ENCODE results near the gene RRP15.
"Not testable (repeated sequence)": the region's sequence is repeated elsewhere in the genome, so short reads cannot be mapped to it uniquely, and the experiment has no call there.

RRP15 gene

DNA sequence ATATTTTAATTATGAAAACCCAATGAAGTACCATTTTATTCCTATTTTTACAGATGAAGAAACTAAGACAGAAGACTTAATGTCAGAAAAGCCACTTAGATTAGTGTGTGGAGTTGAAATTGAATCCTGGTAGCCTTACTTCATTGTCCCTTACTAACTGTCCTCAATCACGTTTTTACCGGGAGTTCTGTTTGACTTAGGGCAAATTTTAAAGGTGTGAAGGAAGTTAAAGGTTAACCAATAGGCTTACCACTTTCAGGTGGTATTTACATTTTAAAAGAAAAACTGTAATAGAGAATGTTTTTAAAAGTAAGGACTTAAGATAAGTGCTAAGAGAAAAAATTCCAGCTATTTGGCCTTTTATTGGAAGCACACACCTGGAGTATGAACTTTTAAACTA lies 12.4 kb downstream of the RRP15 start:
- DNase-seq (ENCODE audit: low read depth), result no peak

DNA sequence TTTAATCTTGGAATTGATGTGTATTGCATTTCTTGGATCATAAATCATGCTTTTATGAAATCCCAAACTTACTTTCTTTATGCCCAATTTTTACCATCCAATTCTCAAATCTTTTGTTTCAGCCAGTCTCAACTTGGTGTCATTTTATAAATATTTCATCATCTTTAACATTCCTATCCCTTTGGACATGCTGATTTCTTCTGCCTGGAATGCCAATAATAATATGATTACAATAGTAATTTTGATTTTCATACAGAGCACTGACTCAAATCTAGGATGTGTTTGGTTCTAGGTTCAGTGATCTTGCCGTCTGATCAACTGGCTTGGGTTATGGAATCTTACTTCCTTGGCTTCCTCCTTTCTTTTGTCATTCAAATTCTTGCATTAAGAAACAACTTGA lies 12.8 kb downstream of the RRP15 start:
- DNase-seq (ENCODE audit: low read depth), result no peak

DNA sequence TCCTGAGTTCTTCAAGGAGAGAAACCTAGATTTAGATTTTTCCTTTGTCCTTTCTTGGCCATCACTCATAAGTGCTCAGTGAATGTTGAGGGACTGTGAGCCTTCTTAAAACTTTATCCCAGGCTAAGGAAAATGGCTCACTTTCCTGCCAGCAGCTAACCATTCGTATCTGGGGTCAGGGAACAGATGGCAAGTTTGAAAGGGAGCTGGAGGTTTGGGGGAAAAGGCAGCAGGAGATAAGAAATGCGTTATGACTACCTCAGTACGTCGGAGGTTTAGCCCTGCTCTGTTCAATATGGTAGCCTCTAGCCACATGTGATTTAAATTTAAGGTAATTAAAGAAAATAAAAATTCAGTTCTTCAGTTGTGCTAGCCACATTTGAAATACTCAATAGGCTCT lies 13.3 kb downstream of the RRP15 start:
- DNase-seq (ENCODE audit: low read depth), result no peak

DNA sequence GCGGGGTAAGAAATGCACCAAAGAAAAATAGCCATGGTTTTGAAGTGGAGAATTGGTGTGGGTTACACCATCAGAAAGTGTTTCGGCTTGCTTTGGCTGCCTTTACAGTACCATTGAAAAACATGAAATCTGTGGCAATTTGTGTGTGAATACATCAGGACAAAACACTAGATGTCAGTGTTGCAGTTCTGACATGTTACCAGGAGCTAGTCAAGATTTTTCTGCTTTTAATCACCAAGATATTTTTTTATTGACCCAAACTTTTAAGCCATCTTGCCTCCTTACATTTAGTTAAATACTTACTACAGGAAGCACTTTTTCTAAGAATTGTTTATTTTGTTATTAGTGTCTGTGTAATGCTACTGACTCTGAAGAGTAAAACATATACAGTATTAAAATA lies 14.3 kb downstream of the RRP15 start:
- DNase-seq (ENCODE audit: low read depth), result no peak

DNA sequence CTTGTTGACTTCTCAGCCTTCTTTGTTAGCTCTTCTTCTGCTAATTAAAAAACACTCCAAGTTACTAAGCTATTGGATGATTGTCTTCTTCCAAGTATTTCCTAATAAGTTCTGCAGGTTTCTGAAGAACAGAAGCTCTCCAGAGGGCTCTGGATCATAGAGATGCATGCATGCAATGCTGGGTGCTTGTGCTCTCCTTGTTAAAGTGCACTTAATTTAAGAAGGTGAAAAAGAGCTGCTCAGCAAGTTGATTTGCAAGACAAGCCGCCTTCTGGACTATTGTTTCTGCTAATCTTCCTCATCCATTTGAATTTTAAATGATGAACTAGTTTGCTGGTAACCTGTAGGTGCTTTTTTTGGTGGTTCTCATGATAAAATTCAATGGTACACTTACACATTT lies 16.1 kb downstream of the RRP15 start:
- DNase-seq (ENCODE audit: low read depth), result no peak

DNA sequence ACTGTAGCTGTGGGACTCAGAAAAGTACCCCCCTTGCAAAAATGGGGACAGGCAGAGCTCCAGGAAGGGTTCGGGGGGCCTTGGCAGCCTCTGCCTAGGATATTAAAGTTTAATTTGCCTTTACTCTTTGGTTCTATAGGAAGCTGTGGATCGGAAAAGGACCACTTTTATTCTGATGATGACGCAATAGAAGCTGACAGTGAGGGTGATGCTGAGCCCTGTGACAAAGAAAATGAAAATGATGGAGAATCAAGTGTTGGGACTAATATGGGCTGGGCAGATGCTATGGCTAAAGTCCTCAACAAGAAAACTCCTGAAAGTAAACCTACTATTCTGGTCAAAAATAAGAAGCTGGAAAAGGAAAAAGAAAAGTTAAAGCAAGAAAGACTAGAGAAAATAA lies 17.1 kb downstream of the RRP15 start:
- no peak for DNase-seq (ENCODE audit: low read depth)

DNA sequence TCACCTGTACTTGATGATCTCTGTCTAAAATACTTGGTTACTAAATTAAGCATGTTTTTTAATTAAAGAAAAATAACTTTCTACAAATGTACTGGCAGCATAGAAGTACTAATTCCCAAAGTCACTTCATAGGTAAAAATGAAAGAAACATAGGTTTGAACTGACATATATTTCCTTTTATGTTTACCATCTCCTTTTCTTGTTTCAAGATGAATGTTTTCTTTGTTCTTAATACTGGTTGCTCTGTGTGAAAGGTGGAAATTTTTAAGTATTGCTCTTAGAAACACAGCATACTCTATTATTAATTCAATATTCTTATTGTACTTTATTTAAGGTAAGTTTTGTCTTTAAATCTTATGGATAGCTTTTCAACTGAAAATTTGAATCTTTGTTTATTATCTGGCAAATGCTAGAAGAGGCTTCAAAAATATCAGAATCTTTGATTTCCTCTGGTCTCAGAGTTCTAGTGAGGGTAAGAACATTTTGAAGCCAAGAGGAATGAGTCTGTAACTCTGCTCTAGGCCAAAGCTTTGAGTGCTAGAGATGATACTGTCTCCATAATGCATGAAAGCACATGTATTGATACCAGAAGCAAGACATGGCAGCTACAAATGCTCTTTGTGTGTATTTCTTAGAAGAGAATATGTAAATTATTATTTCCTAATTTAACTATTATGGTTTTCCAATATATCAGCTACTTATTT lies 18.2 kb downstream of the RRP15 start:
- no peak for DNase-seq (ENCODE audit: low read depth)

DNA sequence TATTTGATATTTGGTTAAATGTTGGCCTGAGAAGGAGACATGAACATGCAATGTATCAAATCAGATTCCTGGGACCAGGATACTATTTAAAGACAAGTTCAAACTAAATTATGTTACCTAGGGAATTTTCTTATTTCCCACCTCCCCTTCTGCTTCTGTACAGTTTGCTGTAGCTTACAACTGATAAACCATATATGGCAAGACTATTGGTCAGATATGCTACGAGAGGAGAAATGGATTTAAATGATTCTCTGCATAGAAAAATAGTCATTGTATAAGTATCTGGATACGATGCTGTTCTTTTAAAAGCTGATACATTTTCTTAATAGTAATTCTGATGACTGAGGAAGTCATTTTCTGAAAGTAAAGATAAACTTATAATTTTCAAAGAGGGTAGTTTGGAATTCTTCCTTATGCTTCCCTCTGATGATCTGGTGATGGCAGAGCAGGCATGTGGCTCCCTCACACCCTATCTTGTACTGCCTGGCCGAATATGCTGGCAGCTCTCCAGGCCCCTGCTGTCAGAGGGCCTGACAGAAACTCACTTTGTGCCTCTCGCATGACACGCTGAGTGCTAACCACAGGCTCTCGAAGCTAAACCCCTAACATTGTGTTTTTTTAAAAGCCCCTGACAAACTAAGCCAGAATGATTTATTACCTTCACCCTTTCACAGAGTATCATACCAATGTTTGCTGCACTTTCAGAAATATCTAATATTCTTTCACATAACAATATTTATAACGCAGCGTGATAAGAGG lies 19.4 kb downstream of the RRP15 start:
- DNase-seq (ENCODE audit: low read depth), result no peak

DNA sequence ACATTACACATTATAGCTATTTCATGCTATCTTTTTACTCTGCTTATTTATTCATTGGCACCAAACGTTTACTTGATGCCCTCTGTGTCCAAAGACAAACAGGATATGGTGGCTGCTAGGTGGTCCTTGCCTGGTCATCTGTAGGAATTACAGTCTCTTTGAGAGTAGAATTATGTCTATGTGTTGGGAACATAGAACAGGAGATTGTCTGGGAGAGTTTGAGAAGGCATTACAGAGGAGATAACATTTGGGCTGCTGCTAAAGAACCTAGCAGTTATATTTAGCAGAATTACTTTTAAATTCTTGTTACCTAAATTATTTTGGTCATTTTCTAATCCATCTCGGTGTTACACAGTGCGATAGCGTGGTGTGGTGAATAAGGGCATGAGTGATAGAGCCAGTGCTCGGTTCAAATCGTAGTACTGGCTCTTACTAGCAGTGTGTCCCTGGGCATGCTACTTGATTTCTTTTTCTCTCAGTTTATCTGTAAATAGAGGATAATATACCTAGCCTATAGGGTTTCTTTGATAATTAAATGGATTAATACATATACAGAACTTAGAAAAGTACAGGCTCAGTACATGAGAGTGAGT lies 20.5 kb downstream of the RRP15 start:
- no peak for DNase-seq (ENCODE audit: low read depth)

DNA sequence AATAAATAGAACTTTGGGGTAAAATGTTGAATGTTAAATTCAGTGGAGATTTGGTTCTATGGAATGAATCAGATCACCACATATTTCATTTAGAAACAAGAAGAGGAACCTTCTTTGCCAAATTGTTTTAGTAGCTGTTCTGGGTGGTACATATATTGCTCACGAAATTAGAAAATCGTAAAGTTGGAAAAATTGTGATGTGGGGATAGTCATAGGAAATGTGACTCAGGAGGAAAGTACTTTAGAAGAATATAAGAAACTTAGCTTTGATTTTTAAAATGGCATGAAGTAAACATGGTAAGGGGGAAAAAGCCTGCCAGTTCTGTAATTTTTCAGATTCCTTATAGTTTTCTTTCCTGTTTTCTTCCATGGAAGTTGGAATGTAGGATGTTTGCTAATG lies 27.4 kb downstream of the RRP15 start:
- no peak for DNase-seq (ENCODE audit: low read depth)

DNA sequence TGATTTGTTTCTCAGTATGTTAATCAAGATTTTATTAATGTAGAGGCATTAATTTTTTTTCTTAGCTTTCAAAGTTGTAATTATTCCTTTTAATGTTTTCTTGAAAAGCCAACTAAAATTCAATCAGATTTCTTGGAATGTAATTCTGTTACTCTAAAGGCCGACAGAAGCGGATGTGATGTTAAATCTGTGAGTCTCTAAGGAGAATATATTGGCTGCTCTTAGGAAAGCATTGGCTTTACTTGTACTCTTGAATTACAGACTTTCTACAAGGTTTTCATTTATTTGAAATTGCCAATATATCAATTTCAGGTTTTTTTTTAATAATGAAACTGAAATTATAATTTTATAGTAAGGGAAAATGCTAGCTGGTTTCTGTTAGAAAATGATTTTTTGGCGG lies 29.2 kb downstream of the RRP15 start:
- no peak for DNase-seq (ENCODE audit: low read depth)

DNA sequence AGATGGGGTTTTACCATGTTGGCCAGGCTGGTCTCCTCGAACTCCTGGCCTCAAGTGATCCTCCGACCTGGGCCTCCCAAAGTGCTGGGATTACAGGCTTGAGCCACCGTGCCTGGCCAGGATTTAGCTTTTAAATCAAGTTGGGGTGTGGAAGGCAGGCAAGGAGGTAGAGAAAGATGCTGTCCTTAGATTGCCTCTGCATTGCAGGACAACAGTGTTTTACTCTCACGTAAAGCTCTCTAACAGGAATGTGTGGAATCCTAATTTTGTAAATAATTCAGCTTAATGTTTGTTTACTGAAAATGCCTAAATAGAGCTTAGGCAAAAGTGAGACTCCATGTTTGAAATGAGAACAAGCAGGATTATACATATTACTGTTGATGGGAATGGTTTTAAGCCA lies 30.5 kb downstream of the RRP15 start:
- DNase-seq (ENCODE audit: low read depth), result no peak

DNA sequence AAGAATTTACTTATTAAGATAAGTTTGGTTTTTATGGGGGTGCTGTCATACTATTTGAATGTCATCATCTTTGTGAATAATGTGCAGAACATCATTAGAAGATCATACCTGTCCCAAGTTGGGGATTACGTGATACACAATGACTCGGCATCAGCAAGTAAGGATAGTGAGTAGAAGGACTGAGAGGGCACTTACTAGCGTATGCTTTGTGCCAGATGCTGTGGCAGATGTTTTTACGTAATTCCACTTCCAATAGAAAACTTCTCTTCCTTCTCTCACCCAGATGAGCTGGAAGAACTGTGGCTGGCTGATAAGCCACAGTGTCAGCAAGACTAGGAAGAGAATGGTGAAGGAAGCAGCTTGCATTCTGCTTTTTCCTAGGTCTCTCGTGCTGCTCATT lies 32.0 kb downstream of the RRP15 start:
- DNase-seq (ENCODE audit: low read depth), result no peak

DNA sequence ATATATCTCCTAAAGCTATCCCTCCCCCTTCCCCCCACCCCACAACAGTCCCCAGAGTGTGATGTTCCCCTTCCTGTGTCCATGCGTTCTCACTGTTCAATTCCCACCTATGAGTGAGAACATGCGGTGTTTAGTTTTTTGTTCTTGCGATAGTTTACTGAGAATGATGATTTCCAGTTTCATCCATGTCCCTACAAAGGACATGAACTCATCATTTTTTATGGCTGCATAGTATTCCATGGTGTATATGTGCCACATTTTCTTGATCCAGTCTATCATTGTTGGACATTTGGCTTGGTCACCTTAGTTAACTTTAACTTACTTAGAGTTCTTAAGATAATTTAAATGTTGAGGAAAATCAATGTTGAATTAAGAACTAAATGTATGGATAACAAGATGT lies 35.1 kb downstream of the RRP15 start:
- not testable (repeated sequence) for DNase-seq (ENCODE audit: low read depth)

DNA sequence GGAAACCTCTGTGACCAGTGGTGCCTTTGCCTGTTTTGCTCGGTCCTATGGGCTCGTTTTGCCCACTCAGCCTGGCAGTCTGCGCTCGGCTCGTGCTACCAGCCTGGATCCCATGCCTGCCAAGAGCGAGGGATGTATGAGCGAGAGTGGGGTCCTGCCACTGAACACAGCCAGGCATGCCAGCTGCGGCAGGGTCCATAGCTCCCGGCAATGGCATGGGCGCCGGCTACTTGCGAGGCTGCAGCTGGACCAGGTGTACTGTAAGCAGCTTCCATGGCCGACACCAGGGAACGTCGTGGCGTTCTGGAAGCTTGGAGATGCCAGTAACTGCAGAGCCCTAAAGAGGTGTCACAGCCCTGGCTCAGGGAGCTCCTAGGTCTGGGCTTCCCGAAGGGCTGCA lies 37.7 kb downstream of the RRP15 start:
- DNase-seq (ENCODE audit: low read depth), result no peak

DNA sequence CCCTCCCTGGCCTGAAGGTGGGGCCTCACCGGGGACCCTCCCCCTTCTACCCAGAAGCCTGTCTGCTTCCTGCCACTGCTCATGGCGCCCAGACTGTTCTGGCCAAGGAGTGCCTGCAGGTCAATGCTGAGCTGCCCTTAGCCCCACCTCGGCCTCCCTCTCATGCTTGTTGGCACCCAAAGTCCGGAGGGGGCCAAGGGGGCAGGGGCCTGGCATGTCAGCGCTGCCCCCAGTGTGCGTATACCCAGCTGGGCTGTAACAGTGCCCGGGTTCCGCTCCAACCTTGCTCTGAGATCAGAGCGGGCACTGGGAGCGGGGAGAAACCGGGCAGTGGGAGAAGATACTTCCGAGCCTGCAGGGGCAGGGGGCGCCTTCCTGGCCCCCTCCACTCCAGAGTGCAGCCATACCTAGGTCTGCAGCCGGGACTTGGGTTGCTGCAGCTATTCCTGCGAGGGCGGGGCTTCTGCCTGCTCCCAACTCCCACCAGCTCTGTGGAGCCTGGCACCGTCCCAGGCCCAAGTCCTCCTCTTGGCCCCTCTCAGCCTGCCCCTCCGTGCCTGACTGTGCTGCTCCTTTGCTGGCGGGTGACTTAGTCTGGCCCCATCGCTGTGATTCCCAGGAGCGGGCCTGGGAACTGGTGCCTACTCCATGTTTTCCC lies 38.6 kb downstream of the RRP15 start:
- DNase-seq (ENCODE audit: low read depth), result no peak

DNA sequence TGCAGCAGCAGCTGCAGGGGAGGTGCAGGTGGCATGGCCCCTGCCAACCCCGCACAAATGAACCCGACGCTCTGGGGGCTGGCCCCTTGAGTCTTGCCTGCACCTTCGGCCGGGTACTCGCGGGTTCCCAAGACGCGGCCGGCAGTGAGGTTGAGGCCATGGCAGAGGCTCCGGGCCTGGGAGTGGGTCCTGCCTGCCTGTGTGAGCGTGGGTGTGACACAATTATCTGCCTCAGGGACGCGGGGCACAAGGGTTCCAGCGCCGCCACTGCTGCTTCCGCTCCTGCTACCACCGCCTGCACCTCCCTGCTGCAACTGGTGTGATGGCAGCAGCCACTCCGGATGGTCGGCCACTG lies 39.1 kb downstream of the RRP15 start:
- no peak for DNase-seq (ENCODE audit: low read depth)

DNA sequence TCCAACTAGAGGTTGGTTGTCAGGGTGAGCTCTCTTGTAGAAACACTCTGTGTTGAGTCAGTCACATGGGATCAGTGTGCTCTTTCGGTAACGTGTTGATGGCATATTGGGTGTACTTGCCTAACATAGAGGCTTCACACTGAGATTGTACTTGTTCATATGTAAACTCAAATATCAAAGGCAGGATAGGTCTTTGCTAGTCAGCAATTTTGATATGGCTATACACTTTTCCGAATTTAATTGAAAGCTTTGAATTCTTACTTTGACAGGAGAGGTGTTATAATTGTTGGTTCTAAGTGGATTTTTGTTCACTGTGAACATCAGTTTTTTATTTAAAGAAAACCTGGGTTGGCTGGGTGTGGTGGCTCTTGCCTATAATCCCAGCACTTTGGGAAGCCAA lies 43.7 kb downstream of the RRP15 start:
- no peak for DNase-seq (ENCODE audit: low read depth)

DNA sequence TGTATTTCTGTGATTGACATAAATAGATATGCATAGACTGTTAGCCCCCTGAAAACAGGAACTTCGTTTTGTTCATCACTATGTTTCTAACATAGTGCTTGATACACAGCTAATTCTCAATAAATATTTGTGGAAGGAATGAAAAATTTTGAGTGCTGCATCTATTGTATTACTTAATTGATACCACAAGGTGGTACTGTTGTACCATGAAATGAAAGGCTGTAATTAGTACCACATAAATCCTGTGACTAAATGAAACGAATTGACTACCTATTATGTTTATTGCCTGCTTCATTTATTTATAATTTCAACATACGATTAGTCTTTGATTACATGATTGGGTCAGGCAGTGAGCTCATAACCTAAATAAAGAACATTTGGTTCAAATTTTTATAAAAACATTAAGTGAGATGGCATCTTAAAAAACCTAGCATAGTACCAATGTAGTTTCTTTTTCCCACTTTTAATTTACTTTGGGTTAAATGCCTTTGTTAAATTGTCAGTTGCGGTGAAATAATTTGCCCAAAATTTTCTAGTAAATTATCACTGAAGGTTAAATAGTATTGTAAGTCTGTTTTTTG lies 45.0 kb downstream of the RRP15 start:
- DNase-seq (ENCODE audit: low read depth), result no peak

DNA sequence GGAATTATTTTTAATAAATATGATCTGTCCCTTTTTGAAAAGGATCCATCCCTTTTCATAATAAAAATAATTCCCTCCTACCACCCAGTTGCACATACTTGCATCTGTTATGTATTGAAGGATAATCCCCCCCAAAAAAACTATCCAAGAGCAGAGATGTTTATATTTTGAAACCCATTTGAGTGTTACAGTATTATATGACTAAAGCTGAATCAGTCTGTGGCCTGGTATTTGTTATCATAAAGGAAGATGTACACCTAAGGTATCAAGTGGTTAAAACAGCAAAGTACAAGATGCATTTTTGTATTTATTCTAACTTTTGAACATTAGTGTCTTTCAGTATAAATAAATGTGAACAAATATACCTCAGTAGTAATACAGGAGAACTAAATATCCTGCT lies 47.3 kb downstream of the RRP15 start:
- no peak for DNase-seq (ENCODE audit: low read depth)

DNA sequence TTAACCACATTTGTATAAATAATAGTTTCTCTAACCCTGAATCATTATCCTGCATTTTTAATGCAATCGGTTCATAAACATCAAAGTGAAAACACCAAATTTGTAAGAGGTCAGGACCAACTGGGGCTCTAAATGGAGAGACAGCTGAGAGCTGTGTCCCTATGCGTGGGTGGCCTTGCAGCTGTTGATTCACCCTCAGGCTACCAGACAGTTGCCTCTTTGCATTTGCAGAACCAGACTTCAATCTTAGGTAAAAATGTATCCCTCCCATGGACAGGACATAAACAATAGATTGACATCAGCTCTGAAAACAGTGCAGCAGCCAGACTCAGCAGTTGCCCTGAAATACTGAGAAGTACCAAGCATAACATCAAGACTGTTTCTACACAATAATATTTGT lies 51.2 kb downstream of the RRP15 start:
- no peak for DNase-seq (ENCODE audit: low read depth)

DNA sequence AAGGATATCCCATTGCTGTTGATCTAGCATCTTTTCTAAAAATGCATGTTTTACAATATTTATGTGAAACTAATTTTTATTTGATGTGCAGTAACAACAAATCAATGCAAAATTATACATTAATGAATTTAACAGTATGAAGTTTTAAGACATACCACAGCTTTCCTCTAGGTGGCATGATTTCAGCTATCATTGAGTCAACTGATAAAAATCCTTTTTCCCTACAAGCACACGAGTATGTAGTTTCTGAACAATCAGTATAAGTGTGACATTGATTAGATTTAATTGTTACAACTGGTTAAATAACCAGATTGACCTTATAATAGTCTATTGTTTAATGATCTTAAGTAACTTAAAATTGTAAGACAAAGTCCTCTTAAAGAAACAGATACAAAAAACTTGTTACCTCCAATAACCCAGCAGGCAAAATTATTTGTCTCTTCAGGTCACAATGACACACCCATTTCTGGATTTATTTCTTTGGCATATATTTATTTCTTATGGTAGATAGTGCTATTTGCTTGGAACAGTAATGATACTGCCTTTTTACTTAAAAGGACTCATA lies 54.3 kb downstream of the RRP15 start:
- no peak for DNase-seq (ENCODE audit: low read depth)

Measured in activated T-cell treated with anti-CD3 and anti-CD28 coated beads for 48 hours (primary cell).